Neural cell (in vitro differentiated cells): Measurements from ENCODE around the gene HOXA7. TPM values are rescaled to one million over a fixed set of nuclear protein-coding genes. Genes with fewer than 3 reads are reported as not detected.

Experiments used
- H2AFZ ChIP-seq: fragments of 200-600, 300-800 bp; sonication (generic), shearing (Covaris generic); 2 replicates; pipeline ENCODE4 v1.6.0; 2014; ENCODE audit warnings: low read depth, mild to moderate bottlenecking, antibody characterized with exemption, low read length, moderate library complexity
- H3F3A ChIP-seq: fragments of 200-600 bp; shearing (Covaris generic); 2 replicates; pipeline ENCODE4 v1.6.1; 2016; ENCODE audit warnings: mild to moderate bottlenecking, moderate library complexity, mixed read lengths, antibody characterized with exemption, low read length; ENCODE audit not compliant: insufficient read depth, poor library complexity, severe bottlenecking
- H3K27ac ChIP-seq: fragments of 200-600, 300-800 bp; sonication (generic), shearing (Covaris generic); 2 replicates; pipeline ENCODE4 v1.5.1; 2014; ENCODE audit warnings: mild to moderate bottlenecking, low read length, moderate library complexity
- H3K27me3 ChIP-seq: fragments of 300-800, 200-600 bp; sonication (generic), shearing (Covaris generic); 2 replicates; pipeline ENCODE4 v1.6.0; 2014; ENCODE audit warnings: mild to moderate bottlenecking, low read depth, low read length, moderate library complexity; ENCODE audit not compliant: insufficient read depth
- H3K36me3 ChIP-seq: fragments of 300-800, 200-600 bp; sonication (generic), shearing (Covaris generic); 2 replicates; pipeline ENCODE4 v1.5.1; 2014; ENCODE audit warnings: mild to moderate bottlenecking, antibody characterized with exemption, low read length, moderate library complexity; ENCODE audit not compliant: insufficient read depth
- H3K4me2 ChIP-seq: fragments of 300-800, 200-600 bp; sonication (generic), shearing (Covaris generic); 2 replicates; pipeline ENCODE4 v1.6.0; 2014; ENCODE audit warnings: mild to moderate bottlenecking, low read length
- H3K4me3 ChIP-seq: fragments of 300-800, 200-600 bp; sonication (generic), shearing (Covaris generic); 2 replicates; pipeline ENCODE4 v1.5.1; 2014; ENCODE audit warnings: mild to moderate bottlenecking, low read length, moderate library complexity
- H3K79me2 ChIP-seq: fragments of 200-600 bp; shearing (Covaris generic); replicated peaks from 2 replicates; pipeline ENCODE4 v1.6.0; 2014; ENCODE audit warnings: mild to moderate bottlenecking, low read length, moderate library complexity; ENCODE audit not compliant: insufficient read depth
- H3K9ac ChIP-seq: fragments of 300-800, 200-600 bp; sonication (generic), shearing (Covaris generic); 2 replicates; pipeline ENCODE4 v1.6.1; 2016; ENCODE audit warnings: mild to moderate bottlenecking, low read length, mixed read lengths
- H3K9me2 ChIP-seq: fragments of 200-600 bp; shearing (Covaris generic); 2 replicates; pipeline ENCODE4 v1.6.1; 2016; ENCODE audit warnings: mild to moderate bottlenecking, low read length, mixed read lengths; ENCODE audit not compliant: insufficient read depth
- H3K9me3 ChIP-seq: fragments of 200-600, 300-800 bp; sonication (generic), shearing (Covaris generic); 2 replicates; pipeline ENCODE4 v1.6.1; 2016; ENCODE audit warnings: mild to moderate bottlenecking, mixed run types, low read length, moderate library complexity, mixed read lengths
- H4K20me1 ChIP-seq: fragments of 200-600 bp; shearing (Covaris generic); 2 replicates; pipeline ENCODE4 v1.6.1; 2016; ENCODE audit warnings: mild to moderate bottlenecking, mixed run types; ENCODE audit not compliant: insufficient read depth
- EP300 ChIP-seq: fragments of 450-650 bp; conservative IDR thresholded peaks from 2 replicates; pipeline ENCODE4 v1.6.1; 2014; ENCODE audit warnings: antibody characterized with exemption, mild to moderate bottlenecking, moderate library complexity; ENCODE audit not compliant: poor library complexity, severe bottlenecking
- EZH2 ChIP-seq: fragments of 200-600, 300-800 bp; shearing (Covaris generic), sonication (generic); IDR thresholded peaks from 2 replicates; pipeline ENCODE4 v1.6.1; 2014; ENCODE audit warnings: antibody characterized with exemption, low read length, borderline replicate concordance, mild to moderate bottlenecking; ENCODE audit not compliant: insufficient read depth, poor library complexity, severe bottlenecking
- MXI1 ChIP-seq: fragments of 450-650 bp; conservative IDR thresholded peaks from 2 replicates; pipeline ENCODE4 v1.6.1; 2014; ENCODE audit warnings: antibody characterized with exemption, mild to moderate bottlenecking; ENCODE audit not compliant: poor library complexity, severe bottlenecking
- POLR2AphosphoS5 ChIP-seq: IDR thresholded peaks from 2 replicates; pipeline ENCODE4 v1.6.1; 2012
- RAD21 ChIP-seq: fragments of 450-650 bp; conservative IDR thresholded peaks from 2 replicates; pipeline ENCODE4 v1.6.1; 2014; ENCODE audit warnings: antibody characterized with exemption, mild to moderate bottlenecking, moderate library complexity
- REST ChIP-seq: IDR thresholded peaks from 2 replicates; pipeline ENCODE4 v1.6.1; 2012; ENCODE audit warnings: borderline replicate concordance
- SMC3 ChIP-seq: fragments of 450-650 bp; conservative IDR thresholded peaks from 2 replicates; pipeline ENCODE4 v1.6.1; 2014; ENCODE audit warnings: antibody characterized with exemption, mild to moderate bottlenecking, moderate library complexity; ENCODE audit not compliant: poor library complexity
- TAF1 ChIP-seq: IDR thresholded peaks from 2 replicates; pipeline ENCODE4 v1.6.1; 2012; ENCODE audit warnings: low read depth
- polyA plus RNA-seq: library from polyadenylated mRNA; depleted of rRNA; stranded (reverse); fragments of >200 nt; gene quantifications from 2 replicates; pipeline ENCODE4 v1.2.3, GENCODE V29; 2014

The HOXA7 gene
- polyA plus RNA-seq, 1 donor from 2014 or later: not detected

GRCh38 chr7:27147199-27148030, 9.1 kb downstream of the HOXA7 start, which contains the start of gene HOXA6:
HOXA6 (minus strand) TSS chr7:27147774; CDS start chr7:27147749, 25 bp downstream.
- TF ChIP-seq MXI1: no peak
- no peak for TF ChIP-seq TAF1
- TF ChIP-seq EZH2: no peak
- TF ChIP-seq SMC3: no peak
- TF ChIP-seq RAD21: no peak
- H3F3A ChIP-seq: no peaks in the 10 kb centered on the region
- no peaks in the 10 kb centered on the region for H4K20me1 ChIP-seq
- no peak within 1 kb of the TSS for H3K4me2 ChIP-seq
- H3K9ac ChIP-seq: no peak within 1 kb of the TSS
- peaks cover 44% of the 10 kb centered on the region for H3K9me3 ChIP-seq
- H3K36me3 ChIP-seq: no peaks in the 10 kb centered on the region
- H3K9me2 ChIP-seq: no peaks in the 10 kb centered on the region
- H3K79me2 ChIP-seq: no peaks in the 10 kb centered on the region
- no peak within 1 kb of the TSS for H3K27ac ChIP-seq
- no peak within 1 kb of the TSS for H3K4me3 ChIP-seq
- H2AFZ ChIP-seq: no peak within 1 kb of the TSS
- H3K27me3 ChIP-seq: peaks cover 100% of the 10 kb centered on the region

GRCh38 chr7:27146491-27147198, 9.8 kb downstream of the HOXA7 start:
- H3K36me3 ChIP-seq: no peaks in the 10 kb centered on the region
- H3K4me2 ChIP-seq: no peak overlapping the region
- H3K9me2 ChIP-seq: no peaks in the 10 kb centered on the region
- no peaks in the 10 kb centered on the region for H4K20me1 ChIP-seq
- no peak overlapping the region for H2AFZ ChIP-seq
- no peak overlapping the region for H3K9ac ChIP-seq
- no peak overlapping the region for H3K4me3 ChIP-seq
- no peak overlapping the region for H3K27ac ChIP-seq
- peaks cover 39% of the 10 kb centered on the region for H3K9me3 ChIP-seq
- no peaks in the 10 kb centered on the region for H3K79me2 ChIP-seq
- no peaks in the 10 kb centered on the region for H3F3A ChIP-seq
- H3K27me3 ChIP-seq: peaks cover 100% of the 10 kb centered on the region
- TF ChIP-seq MXI1 (no peak), REST (no peak)

GRCh38 chr7:27145914-27146412, 10.5 kb downstream of the HOXA7 start:
- H4K20me1 ChIP-seq: no peaks in the 10 kb centered on the region
- no peaks in the 10 kb centered on the region for H3K79me2 ChIP-seq
- H3K4me2 ChIP-seq: no peak overlapping the region
- H3F3A ChIP-seq: no peaks in the 10 kb centered on the region
- TF ChIP-seq TAF1: no peak
- TF ChIP-seq POLR2AphosphoS5: no peak
- no peak for TF ChIP-seq EP300
- TF ChIP-seq EZH2: no peak
- TF ChIP-seq SMC3: no peak
- TF ChIP-seq RAD21: no peak
- H2AFZ ChIP-seq: no peak overlapping the region
- peaks cover 100% of the 10 kb centered on the region for H3K27me3 ChIP-seq
- no peaks in the 10 kb centered on the region for H3K9me2 ChIP-seq
- no peaks in the 10 kb centered on the region for H3K36me3 ChIP-seq
- peaks cover 40% of the 10 kb centered on the region for H3K9me3 ChIP-seq
- H3K4me3 ChIP-seq: no peak overlapping the region
- no peak overlapping the region for H3K27ac ChIP-seq
- H3K9ac ChIP-seq: no peak overlapping the region
